ENCODE data around the gene GUCY2D.
"Not testable (repeated sequence)": the region's sequence is repeated elsewhere in the genome, so short reads cannot be mapped to it uniquely, and the experiment has no call there.

The GUCY2D gene

DNA sequence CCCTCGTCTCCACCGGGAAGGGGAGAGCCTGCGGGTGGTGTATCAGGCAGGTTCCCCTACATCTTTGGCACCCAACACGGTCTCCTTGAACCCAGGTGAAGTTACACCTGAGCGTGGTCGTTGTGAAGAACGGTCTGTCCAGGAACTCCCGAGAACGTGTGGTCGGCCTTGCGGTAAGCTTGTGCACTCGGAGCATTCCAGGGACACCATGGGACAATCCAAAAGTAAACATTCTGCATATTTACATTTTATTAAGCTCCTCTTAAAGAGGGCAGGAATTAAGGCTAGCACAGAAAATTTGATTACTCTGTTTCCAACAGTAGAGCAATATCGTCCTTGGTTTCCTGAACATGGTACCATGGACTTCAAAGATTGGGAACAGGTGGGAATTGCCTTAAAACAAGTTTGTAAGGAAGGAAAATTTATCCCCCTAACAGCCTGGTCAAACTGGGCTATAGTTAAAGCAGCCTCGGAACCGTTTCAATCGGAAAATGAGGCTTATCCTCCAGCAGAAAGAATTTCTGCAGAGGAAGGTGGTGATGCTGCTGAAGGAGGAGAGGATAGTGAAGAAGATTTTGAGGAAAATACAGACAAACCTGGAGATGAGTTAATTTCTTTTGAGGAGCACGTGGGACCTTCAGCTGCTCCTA is 54.7 kb downstream of the GUCY2D start:
- no peak overlapping the region for H3K4me3 Mint-ChIP-seq
- H3K36me3 Mint-ChIP-seq: no peaks in the 10 kb centered on the region
- H3K4me1 Mint-ChIP-seq (ENCODE audit: low read depth): peaks cover 4% of the 10 kb centered on the region
- H3K27me3 Mint-ChIP-seq: peaks cover 28% of the 10 kb centered on the region
- no peak overlapping the region for H3K27ac Mint-ChIP-seq
- no peaks in the 10 kb centered on the region for H3K9me3 Mint-ChIP-seq (ENCODE audit: low read depth)

GRCh38 chr17:8057691-8058114 is 55.3 kb downstream of the GUCY2D start:
- Mint-ChIP-seq H3K27ac (no peak overlapping the region), H3K4me1 (ENCODE audit: low read depth) (peaks cover 4% of the 10 kb centered on the region), H3K4me3 (no peak overlapping the region), H3K36me3 (no peaks in the 10 kb centered on the region), H3K27me3 (peaks cover 33% of the 10 kb centered on the region), H3K9me3 (ENCODE audit: low read depth) (no peaks in the 10 kb centered on the region)

- Mint-ChIP-seq H3K27ac (no peak overlapping the region), H3K36me3 (no peaks in the 10 kb centered on the region), H3K4me1 (ENCODE audit: low read depth) (peaks cover 4% of the 10 kb centered on the region), H3K27me3 (peaks cover 42% of the 10 kb centered on the region), H3K9me3 (ENCODE audit: low read depth) (no peaks in the 10 kb centered on the region), H3K4me3 (no peak overlapping the region)
These were observed 56.7 kb downstream of the GUCY2D start for GRCh38 chr17:8059131-8059530.

- Mint-ChIP-seq H3K9me3 (ENCODE audit: low read depth) (no peaks in the 10 kb centered on the region), H3K27ac (peak overlapping the region; percentile 28), H3K36me3 (no peaks in the 10 kb centered on the region), H3K4me1 (ENCODE audit: low read depth) (peaks cover 4% of the 10 kb centered on the region), H3K4me3 (no peak overlapping the region), H3K27me3 (peaks cover 43% of the 10 kb centered on the region)
These were observed 57.9 kb downstream of the GUCY2D start for GRCh38 chr17:8060274-8060673.

DNA sequence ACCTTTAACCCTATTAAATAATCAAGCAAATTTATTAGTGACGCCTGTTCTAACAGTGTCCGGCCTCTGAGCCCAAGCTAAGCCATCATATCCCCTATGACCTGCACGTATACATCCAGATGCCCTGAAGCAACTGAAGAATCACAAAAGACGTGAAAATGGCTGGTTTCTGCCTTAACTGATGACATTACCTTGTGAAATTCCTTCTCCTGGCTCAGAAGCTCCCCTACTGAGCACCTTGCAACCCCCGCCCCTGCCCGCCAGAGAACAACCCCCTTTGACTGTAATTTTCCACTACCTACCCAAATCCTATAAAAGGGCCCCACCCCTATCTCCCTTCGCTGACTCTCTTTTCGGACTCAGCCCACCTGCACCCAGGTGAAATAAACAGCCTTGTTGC is 59.4 kb downstream of the GUCY2D start:
- not testable (repeated sequence) for H3K36me3 Mint-ChIP-seq; H3K4me1 Mint-ChIP-seq (ENCODE audit: low read depth); H3K9me3 Mint-ChIP-seq (ENCODE audit: low read depth); H3K27ac Mint-ChIP-seq; H3K4me3 Mint-ChIP-seq
- peaks cover 40% of the 10 kb centered on the region for H3K27me3 Mint-ChIP-seq

- Mint-ChIP-seq H3K27ac (no peak overlapping the region), H3K4me3 (no peak overlapping the region), H3K36me3 (no peaks in the 10 kb centered on the region), H3K9me3 (ENCODE audit: low read depth) (no peaks in the 10 kb centered on the region), H3K4me1 (ENCODE audit: low read depth) (no peaks in the 10 kb centered on the region), H3K27me3 (peaks cover 38% of the 10 kb centered on the region)
These were observed 60.0 kb downstream of the GUCY2D start for GRCh38 chr17:8062435-8062806.

GRCh38 chr17:8062807-8063483 is 60.5 kb downstream of the GUCY2D start:
- Mint-ChIP-seq H3K4me3 (no peak overlapping the region), H3K4me1 (ENCODE audit: low read depth) (no peaks in the 10 kb centered on the region), H3K36me3 (no peaks in the 10 kb centered on the region), H3K27ac (no peak overlapping the region), H3K9me3 (ENCODE audit: low read depth) (no peaks in the 10 kb centered on the region), H3K27me3 (peaks cover 34% of the 10 kb centered on the region)

GRCh38 chr17:8063761-8064534 is 61.5 kb downstream of the GUCY2D start:
- no peaks in the 10 kb centered on the region for H3K9me3 Mint-ChIP-seq (ENCODE audit: low read depth)

DNA sequence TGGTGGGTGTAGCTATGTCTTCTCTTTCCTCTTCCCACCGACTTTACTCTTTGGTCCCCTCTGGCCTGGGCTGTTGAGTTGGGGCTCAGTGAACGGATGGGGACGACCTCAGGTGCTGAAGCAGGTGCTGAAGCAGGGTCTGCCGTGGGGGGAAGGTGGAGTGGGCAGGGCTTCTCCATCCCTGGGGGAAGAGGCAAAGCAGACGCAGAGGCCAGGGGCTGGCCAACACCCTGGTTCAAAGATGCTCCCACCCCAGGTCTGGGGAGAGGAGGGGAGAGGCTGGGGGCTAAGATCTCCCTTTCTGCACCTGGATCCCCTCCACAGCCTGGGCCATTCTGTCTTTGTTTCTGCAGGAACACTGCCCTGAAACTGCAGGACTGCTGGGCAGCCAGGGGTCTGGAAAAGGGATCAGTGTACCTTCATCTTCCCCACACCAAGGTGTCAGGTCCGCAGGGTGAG is 62.2 kb downstream of the GUCY2D start:
- no peaks in the 10 kb centered on the region for H3K4me1 Mint-ChIP-seq (ENCODE audit: low read depth)
- H3K27me3 Mint-ChIP-seq: peaks cover 28% of the 10 kb centered on the region
- no peaks in the 10 kb centered on the region for H3K9me3 Mint-ChIP-seq (ENCODE audit: low read depth)
- H3K36me3 Mint-ChIP-seq: no peaks in the 10 kb centered on the region
- no peak overlapping the region for H3K4me3 Mint-ChIP-seq
- H3K27ac Mint-ChIP-seq: no peak overlapping the region

More at GRCh38 chr17:8063761-8064534, 61.5 kb downstream of the GUCY2D start:
- H3K4me3 Mint-ChIP-seq: no peak overlapping the region
- H3K36me3 Mint-ChIP-seq: no peaks in the 10 kb centered on the region
- H3K27ac Mint-ChIP-seq: no peak overlapping the region
- H3K27me3 Mint-ChIP-seq: peaks cover 29% of the 10 kb centered on the region
- no peaks in the 10 kb centered on the region for H3K4me1 Mint-ChIP-seq (ENCODE audit: low read depth)

- no peak overlapping the region for H3K27ac Mint-ChIP-seq
- H3K27me3 Mint-ChIP-seq: peaks cover 20% of the 10 kb centered on the region
- no peak overlapping the region for H3K4me3 Mint-ChIP-seq
- no peaks in the 10 kb centered on the region for H3K36me3 Mint-ChIP-seq
- H3K9me3 Mint-ChIP-seq (ENCODE audit: low read depth): no peaks in the 10 kb centered on the region
- no peaks in the 10 kb centered on the region for H3K4me1 Mint-ChIP-seq (ENCODE audit: low read depth)
These were observed 64.7 kb downstream of the GUCY2D start for GRCh38 chr17:8066841-8067775.

- no peak overlapping the region for H3K4me3 Mint-ChIP-seq
- no peaks in the 10 kb centered on the region for H3K36me3 Mint-ChIP-seq
- peaks cover 16% of the 10 kb centered on the region for H3K27me3 Mint-ChIP-seq
- peaks cover 5% of the 10 kb centered on the region for H3K4me1 Mint-ChIP-seq (ENCODE audit: low read depth)
- no peaks in the 10 kb centered on the region for H3K9me3 Mint-ChIP-seq (ENCODE audit: low read depth)
- H3K27ac Mint-ChIP-seq: no peak overlapping the region
These were observed 65.4 kb downstream of the GUCY2D start for GRCh38 chr17:8067806-8068205.

GRCh38 chr17:8068736-8069586 is 66.5 kb downstream of the GUCY2D start:
- Mint-ChIP-seq H3K9me3 (ENCODE audit: low read depth) (no peaks in the 10 kb centered on the region), H3K4me1 (ENCODE audit: low read depth) (peaks cover 14% of the 10 kb centered on the region), H3K4me3 (no peak overlapping the region), H3K36me3 (no peaks in the 10 kb centered on the region), H3K27ac (no peak overlapping the region), H3K27me3 (peaks cover 8% of the 10 kb centered on the region)

DNA sequence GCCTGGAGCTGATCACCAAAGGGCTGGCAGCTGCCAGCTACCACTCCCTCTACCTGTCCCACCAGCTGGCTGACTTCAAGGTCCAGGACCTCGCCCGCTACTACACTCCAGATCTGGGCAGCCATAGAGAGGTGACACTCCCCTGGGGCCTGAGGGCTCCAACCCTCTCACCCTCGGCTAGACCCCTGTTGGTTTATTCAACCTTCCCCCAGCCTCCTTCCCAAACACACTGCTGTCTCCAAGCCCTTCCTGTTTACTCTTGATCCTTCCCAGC is 67.1 kb downstream of the GUCY2D start:
- H3K4me1 Mint-ChIP-seq (ENCODE audit: low read depth): peaks cover 18% of the 10 kb centered on the region
- no peak overlapping the region for H3K27ac Mint-ChIP-seq
- H3K36me3 Mint-ChIP-seq: no peaks in the 10 kb centered on the region
- H3K27me3 Mint-ChIP-seq: peaks cover 10% of the 10 kb centered on the region
- H3K4me3 Mint-ChIP-seq: no peak overlapping the region
- no peaks in the 10 kb centered on the region for H3K9me3 Mint-ChIP-seq (ENCODE audit: low read depth)

Measured in activated naive CD8-positive, alpha-beta T cell (primary cell).